Body of pancreas (tissue), 4 donors: ENCODE results near the gene NT5M.

ENCODE experiments used
- CTCF ChIP-seq, 7 experiments: fragments of 450-650 bp in 4 of 7; fragments of 200-600 bp in 3 of 7; sonication (generic) in 3 of 7; IDR thresholded peaks; one replicate each; pipeline ENCODE4 v1.5.1; 2016 to 2019; ENCODE audit warnings: antibody characterized with exemption in 7 of 7
- POLR2A ChIP-seq, 3 donors: fragments of 450-650 bp; IDR thresholded peaks; one replicate each; pipeline ENCODE4 v1.6.1; 2016; ENCODE audit warnings: antibody characterized with exemption in 3 of 3, mild to moderate bottlenecking in 2 of 3

GRCh38 chr17:17344507-17345293 is 41.5 kb downstream of the NT5M start:
- TF ChIP-seq POLR2A (IDR thresholded peaks at IDR 0.05) (no peak), CTCF (IDR thresholded peaks at IDR 0.05) (no peak)
